NCI-H524 (cell line): ENCODE data around the gene ZIC4.
A peak's percentile ranks its signal among the peaks of the same experiment; 100 is the strongest.

ENCODE experiments used
- DNase-seq, 2 experiments: peaks; one replicate each; lab custom pipeline; 2025; lab: John Stamatoyannopoulos, UW

ZIC4 gene

DNA sequence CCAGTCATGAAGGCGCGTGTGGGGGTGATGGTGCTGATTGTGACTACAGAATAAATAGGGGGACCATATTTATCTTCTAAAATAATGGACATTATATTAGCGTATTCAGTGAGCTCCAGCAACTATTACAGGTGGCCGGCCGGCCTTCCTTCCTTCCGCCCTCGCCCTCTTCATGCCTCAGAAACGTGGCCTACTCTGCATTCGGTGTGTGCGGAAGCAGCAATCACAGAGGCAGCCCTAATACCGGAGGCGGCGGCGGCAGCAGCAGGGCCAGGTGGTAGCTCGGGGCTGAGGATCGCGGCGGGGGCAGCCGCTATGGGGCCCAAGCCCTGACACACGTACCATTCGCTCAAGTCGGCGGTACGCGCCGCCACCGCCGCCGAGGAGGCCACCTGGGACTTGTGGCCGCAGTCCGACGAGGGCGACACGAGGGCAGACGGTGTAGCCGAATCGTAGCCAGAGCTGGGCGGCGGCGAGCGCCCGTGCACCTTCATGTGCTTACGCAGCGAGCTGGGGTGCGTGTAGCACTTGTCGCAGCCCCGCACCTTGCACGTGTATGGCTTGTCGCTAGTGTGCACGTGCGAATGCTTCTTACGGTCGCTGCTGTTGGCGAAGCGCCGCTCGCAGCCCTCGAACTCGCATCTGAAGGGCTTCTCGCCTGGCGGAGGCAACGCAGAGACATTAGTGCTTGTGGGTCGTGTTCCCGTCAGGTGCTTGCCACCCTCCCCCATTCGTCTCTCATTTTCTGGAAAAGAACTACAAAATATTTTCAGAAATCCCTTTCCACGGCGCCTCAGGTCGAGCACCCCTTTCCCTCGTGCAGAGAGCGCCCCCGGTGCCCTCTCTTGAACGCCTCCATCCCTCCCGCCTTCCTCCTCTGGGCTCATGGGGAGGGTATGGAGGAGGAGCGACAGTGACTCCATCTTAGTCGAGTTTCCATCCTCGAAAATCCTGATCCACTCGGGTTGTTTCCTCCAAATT, 15.5 kb downstream of the ZIC4 start:
- DNase-seq = no peak

DNA sequence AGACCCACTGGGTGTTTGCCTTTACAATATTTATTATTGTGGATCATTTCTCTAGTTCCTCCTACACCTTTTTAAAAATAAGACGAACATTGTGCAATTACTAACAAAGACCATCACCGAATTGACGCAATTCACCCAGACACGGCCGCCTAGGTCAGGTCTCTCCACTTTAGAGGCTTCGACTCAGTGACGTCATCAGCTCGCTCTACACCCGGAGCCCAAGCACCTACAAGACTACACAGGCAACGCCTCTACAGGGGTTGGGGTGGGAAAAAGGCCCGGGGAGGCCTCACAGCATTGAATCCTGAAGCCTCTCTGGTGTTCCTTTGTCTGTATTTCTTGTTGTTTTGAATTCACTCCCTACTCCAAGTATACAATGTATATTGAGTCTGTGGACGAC, 16.6 kb downstream of the ZIC4 start:
- no peak for DNase-seq

DNA sequence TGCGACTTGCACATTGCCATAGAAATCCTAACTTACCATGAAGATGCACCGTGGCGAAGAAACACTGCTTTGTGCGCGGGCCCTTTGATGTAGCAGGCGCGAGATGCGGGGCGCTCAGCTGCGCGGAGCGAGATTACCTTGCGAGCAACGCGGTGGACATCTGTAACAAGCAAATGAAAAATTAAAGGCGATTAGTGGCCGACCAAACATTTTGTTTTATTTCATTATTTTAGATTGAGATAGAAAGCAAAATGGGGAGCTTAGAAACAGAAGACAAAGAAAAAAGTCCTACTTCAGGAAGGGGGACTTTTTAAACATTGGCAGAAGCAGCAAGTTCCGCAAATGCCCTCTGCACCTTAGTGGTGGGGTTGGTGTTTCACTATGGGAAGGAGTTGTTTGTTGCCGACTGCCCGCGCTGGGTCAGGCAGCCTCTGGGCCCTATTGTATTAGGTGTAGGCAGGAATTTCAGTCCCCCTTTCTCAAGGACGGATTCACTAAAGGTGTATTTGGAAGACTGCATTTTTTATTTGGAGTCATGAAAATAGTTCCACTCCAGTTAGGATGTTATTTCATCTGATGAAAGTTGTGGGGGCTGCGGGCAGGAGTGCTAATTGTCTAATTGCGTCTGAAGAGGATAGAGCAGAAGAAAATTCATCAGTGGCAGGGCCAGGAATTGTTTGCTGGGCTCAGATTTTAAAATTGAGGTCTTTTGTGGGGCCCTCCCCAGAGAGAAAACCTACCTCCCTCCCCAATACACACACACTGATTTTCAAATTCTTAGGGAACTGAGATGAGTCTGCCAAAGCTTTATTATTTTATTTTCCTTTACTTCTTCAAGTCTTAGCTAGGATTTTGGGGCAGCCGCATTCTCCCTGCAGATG, 17.4 kb downstream of the ZIC4 start:
- no peak for DNase-seq

DNA sequence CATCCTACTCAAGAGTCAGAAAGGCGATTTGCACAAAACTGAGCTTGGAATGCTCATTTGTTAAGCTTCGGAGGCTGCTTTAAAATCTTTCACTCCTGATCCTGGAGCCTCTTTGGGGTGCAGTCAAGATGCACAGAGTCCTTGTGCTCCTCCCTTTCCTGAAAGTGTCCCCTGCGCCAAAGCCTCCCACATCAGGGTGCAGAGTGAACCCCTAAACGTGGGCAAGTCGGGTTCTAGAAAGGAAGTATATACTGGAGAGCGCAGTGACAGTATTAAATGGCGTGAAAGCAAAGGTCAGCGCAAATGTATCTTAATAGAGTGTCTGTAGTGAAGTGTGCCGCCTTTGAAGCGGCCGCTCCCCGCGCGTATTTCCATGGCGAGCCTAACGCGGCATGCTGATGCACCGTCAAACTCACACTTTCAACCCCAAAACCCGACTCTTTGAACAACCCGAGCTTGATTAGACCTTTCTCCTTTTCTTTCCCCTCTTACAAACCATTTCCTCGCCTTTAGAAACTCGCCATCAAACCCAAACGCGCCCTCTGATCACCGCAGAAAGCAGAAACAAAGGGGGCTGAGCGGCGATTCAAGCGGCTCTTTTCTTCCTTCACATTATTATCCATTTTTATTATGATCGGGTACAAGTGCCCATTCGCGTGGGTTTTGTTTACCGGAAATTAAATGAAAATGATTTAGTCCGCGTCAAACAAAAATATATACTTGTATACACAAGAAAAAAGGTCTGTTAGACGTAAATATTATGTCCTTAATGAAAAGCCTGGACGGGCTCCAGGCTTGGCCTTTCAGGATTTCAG, 18.3 kb downstream of the ZIC4 start:
- no peak for DNase-seq

DNA sequence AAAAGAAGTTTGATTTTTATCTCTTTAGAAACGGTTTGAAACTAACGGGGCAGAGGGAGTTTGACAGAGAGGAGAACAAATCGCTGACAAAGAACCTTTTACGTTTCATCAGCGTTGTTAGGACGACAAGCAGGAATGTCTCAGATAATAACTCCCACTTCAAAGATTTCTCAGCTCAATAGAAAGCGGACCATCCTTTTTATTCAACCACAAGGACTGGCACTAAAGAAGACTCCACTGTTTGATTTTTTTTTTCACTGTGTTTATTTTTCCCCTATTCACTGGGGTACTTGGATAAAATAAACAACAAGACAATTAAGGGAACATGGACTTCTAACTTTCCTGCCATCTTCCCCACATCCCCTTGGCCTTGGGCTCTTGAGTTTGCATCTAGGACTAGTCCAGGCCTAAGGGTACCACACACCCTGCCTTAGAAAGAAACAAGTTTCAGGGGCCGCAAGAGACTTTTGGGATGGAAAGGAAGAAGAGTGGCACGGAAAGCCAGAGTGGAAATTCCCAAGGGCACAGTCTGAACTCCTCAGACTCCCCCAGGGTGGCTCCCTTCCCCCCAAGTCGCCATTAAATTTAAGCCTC, 19.0 kb downstream of the ZIC4 start:
- no peak for DNase-seq

DNA sequence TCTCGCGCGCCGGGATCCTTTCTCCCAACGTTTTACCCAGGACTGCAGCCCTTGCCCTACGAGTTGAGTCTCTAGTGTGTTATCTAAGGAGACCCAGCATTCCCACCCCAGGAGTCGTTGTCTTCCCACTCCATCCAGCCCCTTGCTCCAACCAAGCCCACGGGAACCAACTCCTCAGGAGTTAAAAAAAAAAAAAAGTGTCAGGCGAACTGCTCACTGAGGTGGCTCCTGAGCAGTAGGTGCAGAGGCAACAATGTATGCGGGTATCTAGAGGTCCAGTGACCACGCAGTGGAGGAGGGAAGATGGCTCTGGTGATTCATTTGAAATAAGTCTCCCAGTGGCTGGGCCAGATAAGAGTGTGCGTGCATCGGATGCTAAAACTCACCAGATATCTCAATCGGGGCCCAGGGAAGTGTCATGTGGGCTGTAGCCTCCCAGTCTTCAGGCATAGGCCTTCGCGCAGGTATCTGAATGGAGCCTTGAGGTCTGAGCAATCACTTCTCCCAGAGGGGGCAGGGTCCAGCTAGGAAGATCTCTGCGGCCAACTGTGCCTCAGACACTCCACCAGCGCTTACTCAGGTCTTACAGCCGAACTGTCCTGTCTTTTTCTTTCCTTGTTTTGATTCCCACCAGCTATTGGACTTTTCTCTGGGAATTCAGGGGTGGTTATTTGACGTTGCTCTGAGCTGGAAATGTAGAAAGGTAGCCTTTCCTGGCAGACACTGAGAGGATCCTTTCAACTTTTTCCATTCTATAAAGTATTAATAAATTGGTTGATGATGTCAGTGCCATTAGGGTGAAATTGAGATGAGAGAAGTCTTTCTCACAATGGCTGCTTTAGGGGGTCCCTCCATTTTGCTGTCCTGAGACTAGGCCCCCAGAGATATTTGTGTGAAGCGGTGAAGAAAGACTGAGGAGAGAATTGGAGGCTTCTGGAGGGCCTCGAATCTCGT, 21.0 kb downstream of the ZIC4 start:
- DNase-seq = no peak

DNA sequence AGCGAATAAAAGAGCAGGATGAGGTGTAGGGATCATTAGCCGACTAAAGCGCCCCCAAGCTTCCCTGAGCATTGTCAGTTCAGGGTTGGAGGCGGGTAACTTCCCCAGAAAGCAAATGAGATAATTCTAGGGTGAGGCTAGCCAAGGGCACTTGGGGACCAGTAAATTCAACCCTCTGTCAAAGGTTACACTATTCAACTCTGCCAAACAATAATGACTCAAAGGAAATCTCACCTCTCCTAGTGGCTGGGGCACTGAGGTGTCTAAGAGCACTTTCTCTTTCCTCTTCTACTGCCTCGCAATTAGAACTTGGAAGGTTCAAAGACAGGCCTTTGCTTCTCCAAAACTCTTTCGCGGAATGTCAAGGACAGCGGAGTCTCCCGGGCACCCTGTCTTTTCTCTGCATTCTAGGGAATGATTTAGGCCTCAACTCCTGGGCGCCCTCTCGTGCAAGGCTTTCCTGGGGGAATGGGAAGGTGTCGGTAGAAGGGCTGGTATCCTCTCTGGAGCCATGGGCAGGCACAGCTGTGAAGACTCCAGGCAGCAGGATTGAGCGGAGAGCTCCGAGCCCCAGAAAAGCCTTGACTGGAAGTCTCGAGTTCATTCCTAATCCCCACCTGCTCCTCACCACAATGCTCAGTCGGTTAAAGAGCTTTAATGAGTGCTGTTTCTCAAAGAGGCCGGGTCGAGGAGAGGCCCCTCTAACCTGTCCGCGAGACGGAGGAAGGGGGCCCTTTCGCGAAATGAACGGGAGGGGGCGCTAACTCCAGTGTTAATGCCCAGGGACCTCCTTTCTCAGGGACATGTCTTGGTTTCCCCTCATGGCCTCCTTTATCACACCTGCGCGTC, 21.9 kb downstream of the ZIC4 start:
- no peak for DNase-seq

DNA sequence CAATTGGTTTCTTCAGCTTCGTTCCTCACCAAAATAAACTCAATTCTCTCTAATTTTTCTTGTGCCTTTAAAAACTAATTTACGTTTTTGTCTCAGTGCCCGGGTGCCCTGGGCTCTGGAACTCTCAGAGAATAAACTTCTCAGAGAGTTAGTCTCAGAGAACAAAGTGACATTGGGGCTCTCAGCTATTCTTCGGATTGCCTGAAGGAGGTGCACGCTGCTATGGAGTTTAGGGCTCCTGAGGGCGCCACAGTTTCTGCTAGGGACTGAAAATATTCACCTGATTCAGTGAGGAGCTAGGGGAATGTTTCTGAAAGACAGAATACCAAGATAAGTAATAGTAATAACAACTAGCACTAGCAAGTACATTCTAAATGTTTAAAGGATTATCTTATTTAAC, 22.7 kb downstream of the ZIC4 start:
- DNase-seq = no peak

DNA sequence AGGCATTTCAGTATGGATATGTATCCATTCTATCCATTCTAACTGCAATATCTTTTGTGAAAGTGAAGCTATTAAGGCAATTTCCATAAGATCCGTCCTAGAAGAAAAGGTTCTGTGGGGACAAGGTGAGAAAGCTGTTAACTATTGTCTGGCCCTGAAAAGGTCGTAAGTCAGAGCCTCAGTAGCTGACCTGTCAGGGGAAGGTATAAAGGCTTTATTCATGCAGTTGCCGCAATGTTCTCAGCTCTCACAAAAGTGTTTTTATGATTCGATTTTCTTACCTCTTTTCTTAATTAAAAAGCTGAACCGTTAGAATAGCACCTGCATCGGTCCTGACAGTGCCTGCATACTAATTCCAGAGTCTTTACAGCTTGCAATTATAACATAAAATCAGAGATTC, 24.7 kb downstream of the ZIC4 start:
- peak in 1 of 2 experiments; percentile 30 for DNase-seq

DNA sequence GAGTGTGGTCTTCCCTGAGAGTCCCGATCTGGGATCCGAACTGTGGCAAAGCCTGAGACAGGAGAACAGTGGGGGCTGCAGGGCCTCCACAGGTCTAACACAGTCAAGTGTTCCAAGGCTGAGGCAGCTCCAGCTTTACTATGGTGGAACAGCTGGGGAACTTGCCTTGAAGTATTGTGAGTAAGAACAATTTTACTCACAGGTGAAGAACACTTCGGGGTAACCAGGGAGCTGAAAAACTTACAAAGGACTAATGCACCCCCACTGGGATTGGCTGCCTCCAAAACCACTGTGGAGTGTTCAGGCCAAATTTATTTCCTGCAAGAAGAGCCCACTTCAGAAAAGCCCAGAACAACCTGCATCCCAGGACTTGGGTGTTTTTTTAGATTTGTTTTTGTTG, 25.4 kb downstream of the ZIC4 start:
- DNase-seq = no peak

DNA sequence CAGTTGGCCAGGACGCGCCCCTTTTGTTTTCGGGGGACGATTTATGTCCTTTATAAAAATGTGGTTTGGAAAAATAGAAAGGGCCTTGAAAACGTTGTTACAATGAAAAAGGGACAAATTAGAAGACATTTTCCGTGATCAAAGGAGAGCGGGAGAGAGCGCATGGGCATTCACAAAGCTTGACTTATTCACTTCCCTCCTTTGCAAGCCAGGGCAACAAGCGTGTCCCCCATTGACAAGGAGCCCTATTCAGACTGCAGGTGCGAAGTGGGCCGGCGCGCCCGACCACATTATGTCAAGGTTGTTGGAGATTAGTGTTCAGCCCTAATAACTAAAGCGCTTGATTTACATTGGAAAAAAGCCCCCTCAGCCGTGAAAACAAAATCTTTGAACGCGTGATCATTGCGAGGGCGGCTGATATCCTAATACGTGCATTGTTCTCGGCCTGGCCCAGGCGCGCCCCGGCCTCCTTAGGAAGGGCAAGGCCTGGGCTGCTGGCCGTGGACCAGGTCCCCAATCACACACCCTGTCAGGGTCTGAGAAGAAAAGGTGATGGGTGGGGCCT, 25.9 kb downstream of the ZIC4 start:
- DNase-seq = no peak

DNA sequence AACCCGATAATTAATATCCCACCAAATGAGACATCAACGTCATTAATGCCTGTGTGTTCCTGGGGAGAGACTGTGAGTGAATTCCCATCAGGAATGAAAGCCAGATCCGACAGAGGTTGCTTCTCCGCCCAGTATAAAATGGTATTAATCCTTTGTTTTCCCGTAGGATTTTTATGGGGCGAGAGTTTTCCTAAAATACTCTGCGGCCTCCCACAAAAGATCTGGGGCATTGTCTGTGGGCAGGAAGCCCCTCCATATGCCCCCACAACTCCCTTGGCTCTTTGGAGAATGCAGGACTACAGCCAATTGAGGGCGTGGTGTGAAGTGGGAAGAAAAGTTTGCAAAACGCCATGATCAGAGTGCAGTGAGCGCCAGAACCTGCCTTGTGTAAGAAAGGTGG, 26.7 kb downstream of the ZIC4 start:
- no peak for DNase-seq

DNA sequence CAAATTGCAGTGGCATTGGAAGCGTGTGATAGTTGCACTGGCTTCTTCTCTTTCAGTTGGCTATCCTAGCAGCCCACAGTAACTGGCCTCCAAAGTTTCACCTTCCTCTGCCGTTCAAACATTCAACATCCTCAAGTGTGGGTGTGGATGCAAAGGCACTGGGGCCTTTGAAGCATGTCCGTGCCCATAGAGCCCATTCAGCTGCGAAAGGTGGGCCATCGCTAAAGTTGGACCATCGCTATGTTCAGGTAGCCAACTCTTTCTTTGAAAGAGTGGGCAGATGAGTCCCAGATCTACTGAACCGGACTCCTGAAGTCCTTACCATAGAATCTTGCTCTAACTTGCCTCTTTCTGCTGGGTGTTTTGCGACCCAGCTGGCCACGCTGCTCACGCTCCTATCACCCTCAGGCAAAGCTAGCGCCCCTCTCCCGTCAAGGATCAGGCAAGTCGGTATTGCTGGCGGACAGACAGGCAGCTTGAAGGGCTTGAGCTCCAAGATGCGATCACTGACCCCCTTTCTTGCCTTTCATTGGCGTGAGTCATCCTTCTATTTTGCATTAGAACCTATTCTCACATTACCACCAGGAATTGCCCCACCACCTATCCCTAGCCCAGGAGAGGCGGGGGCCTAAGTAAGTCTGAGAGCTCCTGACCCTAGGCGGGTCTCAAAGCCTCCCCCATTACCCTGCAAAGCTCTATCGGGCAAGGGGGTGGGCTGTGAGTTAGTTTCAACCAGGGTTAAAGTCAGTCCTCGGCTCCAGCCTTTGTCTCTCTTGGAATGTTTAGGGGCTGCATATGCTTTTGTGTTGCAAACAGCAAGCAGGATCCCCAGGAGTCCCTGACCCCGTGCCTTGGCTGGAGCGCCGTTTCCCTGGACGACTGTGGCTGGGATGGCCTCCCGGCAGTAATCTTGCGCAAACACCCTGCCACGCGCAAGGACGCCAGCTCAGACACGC, 28.7 kb downstream of the ZIC4 start:
- DNase-seq = no peak

DNA sequence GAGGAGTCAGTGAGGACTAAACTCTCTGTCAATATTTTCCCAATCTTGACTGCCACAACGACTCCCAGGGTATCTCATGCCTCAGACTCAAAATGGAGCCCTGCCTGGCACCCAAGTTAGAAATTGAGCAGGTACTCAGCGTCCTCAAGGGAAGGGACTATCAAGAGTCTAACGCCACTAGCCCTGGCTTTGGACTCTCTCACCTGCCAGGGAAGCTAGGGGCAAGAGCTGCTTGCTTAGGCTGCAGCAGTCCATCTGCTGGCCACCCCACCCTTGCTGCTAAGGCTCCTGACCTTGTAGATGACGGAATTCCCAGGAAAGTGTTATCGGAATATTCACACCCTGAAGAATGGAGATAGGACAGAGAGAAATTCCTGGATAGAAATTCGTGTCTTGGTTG, 33.0 kb downstream of the ZIC4 start:
- no peak for DNase-seq

DNA sequence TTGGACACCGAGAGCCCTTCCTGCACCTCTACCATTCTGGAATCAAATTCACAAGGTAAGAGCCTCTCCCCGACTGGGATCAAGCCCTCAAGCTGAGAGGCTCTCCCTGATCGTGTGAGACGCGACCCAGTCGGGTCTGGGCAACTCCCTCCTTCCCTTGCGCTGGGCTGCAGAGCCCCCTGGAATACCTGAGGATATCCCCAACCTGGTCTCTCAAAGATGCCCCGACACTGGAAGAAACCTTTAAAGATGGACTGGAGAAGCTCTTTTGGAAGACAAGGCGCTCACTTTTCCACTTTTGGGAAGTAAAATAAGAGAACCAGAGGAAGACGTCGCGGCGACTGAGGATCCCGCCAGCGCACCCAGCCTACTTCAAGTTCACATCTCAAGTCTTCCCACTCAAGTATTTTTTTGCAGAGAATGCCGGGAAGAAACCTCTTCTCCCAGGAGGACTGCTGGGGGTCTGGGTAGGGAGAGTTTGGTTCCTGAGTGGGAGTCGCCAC, 33.8 kb downstream of the ZIC4 start:
- no peak for DNase-seq

DNA sequence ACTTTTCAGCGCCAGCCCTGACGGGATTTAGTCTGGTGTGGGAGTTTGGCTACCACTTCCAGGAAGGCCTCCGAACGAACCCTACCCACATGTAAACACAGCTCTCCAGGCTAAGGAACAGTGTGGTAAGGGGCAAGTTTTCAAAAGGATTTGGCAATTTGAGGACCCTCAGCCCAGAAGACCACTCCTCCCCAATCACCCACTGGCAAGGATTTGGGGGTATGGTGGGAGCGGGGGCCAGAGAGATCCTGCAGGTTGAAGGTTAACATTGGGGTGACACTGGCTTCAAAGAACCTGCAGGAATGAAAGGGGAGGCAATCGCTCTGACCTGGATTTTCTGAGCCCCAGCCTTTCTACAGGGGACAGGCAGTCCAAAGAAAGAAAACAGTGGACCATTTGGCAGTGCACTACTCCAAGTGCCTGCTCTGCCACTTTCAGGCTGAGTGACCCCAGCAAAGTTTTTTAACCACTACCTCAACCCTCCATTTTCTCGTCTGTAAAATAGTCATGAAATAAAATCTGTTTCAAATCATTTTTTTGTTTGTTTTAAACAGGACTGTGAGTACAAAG, 34.5 kb downstream of the ZIC4 start:
- no peak for DNase-seq

DNA sequence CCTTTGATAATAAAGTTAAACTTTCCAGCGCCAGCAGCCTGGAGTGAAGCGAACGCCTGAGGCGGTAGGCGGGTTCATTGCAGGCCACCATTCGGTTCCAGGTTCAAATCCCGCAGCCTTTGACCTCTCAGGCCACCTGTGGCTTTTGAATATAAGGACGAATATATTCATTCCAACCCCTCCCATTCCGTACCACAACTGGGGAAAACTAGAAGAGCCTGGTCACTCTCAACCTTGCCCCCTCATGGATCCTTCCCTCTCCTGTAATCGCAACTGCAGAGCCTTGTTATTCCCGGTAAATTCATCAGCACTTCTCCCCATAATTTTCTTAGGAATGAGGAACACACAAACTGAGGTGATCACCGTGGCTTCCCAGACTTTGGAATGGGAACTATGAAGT, 35.2 kb downstream of the ZIC4 start:
- DNase-seq = no peak

DNA sequence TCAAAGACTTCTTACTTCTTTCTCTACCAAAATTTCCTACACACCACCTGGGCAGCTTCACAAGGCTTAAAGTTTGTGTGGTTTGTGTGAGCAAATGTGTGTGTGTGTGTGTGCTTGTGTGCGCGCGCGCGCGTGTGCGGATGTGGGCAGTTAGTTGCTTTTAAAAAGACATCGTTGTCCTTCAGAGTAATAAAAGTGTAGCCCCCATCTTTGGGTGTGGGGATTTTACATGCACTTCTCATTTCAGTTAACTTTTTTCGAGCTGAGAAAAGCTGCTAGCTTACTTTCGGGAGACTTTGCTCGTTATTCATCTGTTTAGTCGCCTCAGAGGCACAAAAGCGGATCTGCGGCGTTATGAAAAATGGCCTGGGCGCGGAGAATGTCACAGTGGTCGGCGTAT, 36.0 kb downstream of the ZIC4 start:
- no peak for DNase-seq
